ENCODE data around the gene SELENOM.

DNA sequence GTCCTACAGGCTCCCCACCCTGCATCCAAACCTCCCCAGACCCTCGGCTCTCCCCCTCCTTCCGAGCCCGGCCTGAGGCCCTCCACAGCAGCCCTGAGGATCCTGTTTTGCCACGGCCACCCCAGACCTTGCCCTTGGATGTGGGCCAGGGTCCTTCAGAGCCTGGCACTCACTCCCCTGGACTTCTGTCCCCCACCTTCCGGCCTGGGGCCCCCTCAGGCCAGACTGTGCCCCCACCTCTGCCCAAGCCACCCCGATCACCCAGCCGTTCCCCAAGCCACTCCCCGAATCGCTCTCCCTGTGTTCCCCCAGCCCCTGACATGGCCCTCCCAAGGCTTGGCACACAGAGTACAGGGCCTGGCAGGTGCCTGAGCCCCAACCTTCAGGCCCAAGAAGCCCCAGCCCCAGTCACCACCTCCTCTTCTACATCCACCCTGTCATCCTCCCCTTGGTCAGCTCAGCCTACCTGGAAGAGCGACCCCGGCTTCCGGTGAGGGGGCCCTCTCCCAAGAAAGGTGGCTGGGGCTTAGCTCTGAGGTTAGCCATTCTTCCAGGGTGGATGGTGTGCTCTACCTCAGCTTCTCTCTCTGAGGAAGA, 18.3 kb upstream of the SELENOM start:
- TF ChIP-seq CTCF (IDR thresholded peaks at IDR 0.05; ENCODE audit: borderline replicate concordance, extremely low read depth, low read length, poor library complexity, severe bottlenecking) (no peak), EZH2 (IDR thresholded peaks at IDR 0.05; ENCODE audit: borderline replicate concordance, low read depth, low read length, severe bottlenecking) (no peak)

Measured in DND-41 (cell line).